ENCODE data around the gene PLXDC1. TPM values are rescaled to one million over a fixed set of nuclear protein-coding genes. Genes with fewer than 3 reads are reported as not detected.

The PLXDC1 gene
- total and polyA plus RNA-seq, 12 donors: 1.3 to 5.6 (median 3.9) TPM

DNA sequence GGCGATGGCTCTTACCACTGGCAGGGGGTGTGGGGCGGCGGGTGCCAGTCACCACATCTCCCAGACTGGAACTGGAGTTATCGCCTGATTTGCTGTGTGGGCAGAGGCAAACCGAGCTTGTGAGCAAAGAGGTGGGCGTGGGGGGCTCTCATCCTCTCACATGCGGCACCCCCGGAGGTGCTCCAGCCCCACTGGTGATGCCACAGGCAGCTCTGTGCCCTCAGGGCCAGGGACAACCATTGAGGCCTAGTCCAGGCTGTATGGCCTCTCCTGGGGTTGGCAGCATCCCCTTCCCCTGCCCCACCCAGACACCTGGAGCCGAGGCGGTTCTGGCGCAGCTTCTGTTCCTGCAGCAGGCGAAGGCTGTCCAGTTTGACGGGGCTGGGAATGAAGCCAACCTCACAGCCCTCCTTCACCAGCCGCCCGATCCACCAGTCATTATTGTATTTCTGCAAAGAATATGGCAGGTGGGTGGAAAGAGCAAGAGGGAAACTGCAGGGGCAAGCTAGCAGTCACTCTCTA, 35.1 kb upstream of the PLXDC1 start:
- no peak overlapping the region for H3K4me3 ChIP-seq
- H3K27ac ChIP-seq: no peak overlapping the region
- H3K9me3 ChIP-seq (replicated peaks in 1 of 3): no peaks in the 10 kb centered on the region
- no peaks in the 10 kb centered on the region for H3K27me3 ChIP-seq
- intact Hi-C loops (cut with DNase I): no loop called here
- no peak for DNase-seq
- H3K36me3 ChIP-seq (replicated peaks in 1 of 2): peaks cover 0 to 42% of the 10 kb centered on the region in 2 donors
- TF ChIP-seq POLR2A (IDR thresholded peaks at IDR 0.05) (no peak), CTCF (IDR thresholded peaks at IDR 0.05) (no peak)
- WGBS, 4 donors: 92 to 94% (median 93%) methylated on average over 10 to 15 of the region's 15 CpGs
- H3K4me1 ChIP-seq (replicated peaks in 1 of 2): no peaks in the 10 kb centered on the region

GRCh38 chr17:39183720-39184119, 32.3 kb upstream of the PLXDC1 start:
- no peak overlapping the region for H3K27ac ChIP-seq
- intact Hi-C loops (cut with DNase I): no loop called here
- 83 to 94% (median 92%) methylated on average over 9 to 10 of the region's 10 CpGs for WGBS, 4 donors

DNA sequence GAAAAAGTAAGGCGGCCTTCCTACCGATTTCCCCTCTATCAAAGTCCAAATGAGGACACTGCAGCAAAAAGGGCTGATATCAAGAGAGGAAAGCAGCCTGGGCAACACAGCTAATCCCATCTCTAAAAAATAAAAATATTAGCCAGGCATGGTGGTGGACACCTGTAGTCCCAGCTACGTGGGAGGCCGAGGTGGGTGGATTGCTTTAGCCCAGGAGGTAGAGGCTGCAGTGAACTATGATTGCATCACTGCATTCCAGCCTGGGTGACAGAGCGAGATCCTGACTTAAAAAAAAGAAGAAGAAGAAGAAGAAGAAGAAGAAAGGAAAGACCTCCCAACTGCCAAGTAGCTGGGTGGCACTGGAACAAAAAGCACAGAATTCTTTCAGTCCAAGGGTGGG, 31.6 kb upstream of the PLXDC1 start:
- H3K4me1 ChIP-seq (replicated peaks in 1 of 2): no peaks in the 10 kb centered on the region
- H3K27ac ChIP-seq: no peak overlapping the region
- DNase-seq: no peak
- 90 to 98% (median 94%) methylated on average over 5 of the region's 5 CpGs for WGBS, 4 donors
- H3K4me3 ChIP-seq: no peak overlapping the region
- H3K27me3 ChIP-seq: no peaks in the 10 kb centered on the region
- no peaks in the 10 kb centered on the region for H3K9me3 ChIP-seq (replicated peaks in 1 of 3)
- no peak for TF ChIP-seq CTCF (IDR thresholded peaks at IDR 0.05)
- intact Hi-C loops (cut with DNase I): no loop called here
- H3K36me3 ChIP-seq (replicated peaks in 1 of 2): peaks cover 0 to 30% of the 10 kb centered on the region in 2 donors

More at GRCh38 chr17:39183720-39184119, 32.3 kb upstream of the PLXDC1 start:
- H3K4me3 ChIP-seq: no peak overlapping the region
- H3K9me3 ChIP-seq (replicated peaks in 1 of 3): no peaks in the 10 kb centered on the region
- H3K36me3 ChIP-seq (replicated peaks in 1 of 2): peaks cover 0 to 36% of the 10 kb centered on the region in 2 donors
- no peaks in the 10 kb centered on the region for H3K4me1 ChIP-seq (replicated peaks in 1 of 2)
- H3K27me3 ChIP-seq: no peaks in the 10 kb centered on the region
- DNase-seq: no peak
- TF ChIP-seq CTCF (IDR thresholded peaks at IDR 0.05): no peak
- no peak for TF ChIP-seq POLR2A (IDR thresholded peaks at IDR 0.05)

DNA sequence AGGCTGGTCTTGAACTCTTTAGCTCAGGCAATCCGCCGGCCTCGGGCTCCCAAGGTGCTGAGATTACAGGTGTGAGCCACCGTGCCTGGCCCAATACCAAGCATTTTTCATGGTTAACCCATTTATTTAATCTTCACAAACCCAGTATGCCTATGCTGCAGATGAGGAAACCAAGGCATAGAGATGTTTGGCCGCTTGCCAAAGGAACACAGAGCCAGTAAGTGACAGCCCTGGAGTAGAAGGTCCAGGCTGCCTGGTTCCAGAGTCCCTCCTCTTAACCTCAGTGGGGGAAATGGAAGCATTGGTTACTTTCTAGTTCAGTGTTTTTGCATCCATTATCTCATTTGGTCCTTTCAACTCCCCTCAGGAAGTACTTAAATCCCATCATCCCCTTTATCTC, 29.9 kb upstream of the PLXDC1 start:
- WGBS, 4 donors: 75 to 87% (median 85%) methylated on average over 5 of the region's 5 CpGs
- H3K4me1 ChIP-seq (replicated peaks in 1 of 2): no peaks in the 10 kb centered on the region
- no peak overlapping the region for H3K4me3 ChIP-seq
- H3K27me3 ChIP-seq: no peaks in the 10 kb centered on the region
- no peak overlapping the region for H3K27ac ChIP-seq
- H3K9me3 ChIP-seq (replicated peaks in 1 of 3): no peaks in the 10 kb centered on the region
- intact Hi-C loops (cut with DNase I): no loop called here
- DNase-seq: no peak
- no peak for TF ChIP-seq CTCF (IDR thresholded peaks at IDR 0.05)
- no peak for TF ChIP-seq POLR2A (IDR thresholded peaks at IDR 0.05)
- peaks cover 0 to 25% of the 10 kb centered on the region in 2 donors for H3K36me3 ChIP-seq (replicated peaks in 1 of 2)

All from adrenal gland (tissue), 12 donors.